Measurements from ENCODE around the gene PTPDC1.

Gene PTPDC1

DNA sequence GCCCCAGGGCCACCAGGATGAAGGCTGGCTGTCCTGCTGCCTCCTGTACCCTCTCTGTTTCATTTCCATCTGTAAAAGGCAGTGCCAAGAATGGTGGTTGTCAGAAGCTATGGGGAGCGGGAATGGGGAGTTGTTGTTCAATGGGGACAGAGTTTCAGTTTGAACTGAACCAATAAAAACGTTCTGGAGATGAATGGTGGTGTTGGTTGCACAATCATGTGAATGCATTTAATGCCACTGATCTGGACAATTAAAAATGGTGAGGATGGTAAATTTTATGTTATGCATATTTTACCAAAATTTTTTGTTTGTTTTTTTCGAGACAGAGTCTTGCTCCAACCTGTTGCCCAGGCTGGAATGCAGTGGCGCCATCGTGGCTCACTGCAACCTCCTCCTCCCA, 58.1 kb downstream of the PTPDC1 start:
- no peak for DNase-seq

DNA sequence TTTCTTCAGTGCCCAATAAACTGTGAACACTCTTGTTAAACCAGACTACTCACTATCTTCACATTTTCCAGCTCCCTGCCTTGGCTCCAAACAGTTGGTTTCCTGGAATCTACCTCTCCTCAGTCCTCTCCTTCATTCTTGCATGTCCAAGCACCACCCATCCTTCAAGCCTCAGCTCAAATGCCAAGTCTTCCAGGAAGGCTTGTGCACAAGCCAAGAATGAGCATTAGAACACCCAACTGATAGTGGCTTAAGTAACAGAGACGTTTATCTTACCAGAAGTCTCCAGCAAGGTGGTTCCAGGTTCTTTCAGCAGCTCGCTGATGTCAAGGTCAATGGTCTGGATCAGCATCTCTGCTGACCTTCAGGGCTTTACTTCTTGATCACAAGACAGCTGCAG, 60.1 kb downstream of the PTPDC1 start:
- no peak for DNase-seq

DNA sequence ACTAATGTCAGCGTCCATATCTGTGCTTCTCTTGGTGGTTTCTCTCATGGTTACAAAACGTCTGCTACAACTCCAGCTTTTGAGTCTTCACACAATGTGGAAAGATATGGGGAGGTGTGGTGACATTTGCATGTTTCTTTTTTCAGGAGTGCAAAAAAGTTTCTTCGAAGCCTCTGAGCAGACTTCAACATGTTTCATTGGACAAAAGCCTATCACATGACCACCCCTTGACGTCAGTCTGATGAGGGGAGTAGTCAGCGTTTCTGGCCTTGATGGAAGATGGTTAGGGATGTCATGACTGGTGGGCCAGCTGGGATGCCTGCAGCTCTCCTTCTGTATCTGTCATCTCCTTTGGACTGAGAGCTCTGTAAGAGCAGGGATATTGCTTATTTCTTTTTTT, 61.4 kb downstream of the PTPDC1 start:
- no peak for DNase-seq

DNA sequence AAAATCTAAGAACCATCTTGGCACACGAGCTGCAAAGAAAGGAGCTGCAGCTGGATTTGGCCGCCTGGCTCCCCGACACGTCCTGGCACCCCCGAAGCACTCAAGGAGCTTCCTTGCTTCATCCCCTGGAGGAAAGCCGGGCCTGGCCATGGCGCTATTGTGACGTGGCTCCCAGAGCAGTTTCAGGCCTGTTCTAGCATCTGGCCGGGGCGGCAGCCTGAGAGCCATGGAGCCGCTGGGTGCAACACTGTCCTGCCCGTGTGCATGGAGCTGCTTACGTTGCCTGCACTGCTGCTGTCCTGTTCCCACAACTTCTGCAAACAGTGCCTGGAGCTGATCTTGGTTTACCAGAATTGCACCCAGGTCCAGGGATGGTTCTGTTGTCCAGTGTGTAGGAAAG, 63.5 kb downstream of the PTPDC1 start:
- DNase-seq, result no peak

DNA sequence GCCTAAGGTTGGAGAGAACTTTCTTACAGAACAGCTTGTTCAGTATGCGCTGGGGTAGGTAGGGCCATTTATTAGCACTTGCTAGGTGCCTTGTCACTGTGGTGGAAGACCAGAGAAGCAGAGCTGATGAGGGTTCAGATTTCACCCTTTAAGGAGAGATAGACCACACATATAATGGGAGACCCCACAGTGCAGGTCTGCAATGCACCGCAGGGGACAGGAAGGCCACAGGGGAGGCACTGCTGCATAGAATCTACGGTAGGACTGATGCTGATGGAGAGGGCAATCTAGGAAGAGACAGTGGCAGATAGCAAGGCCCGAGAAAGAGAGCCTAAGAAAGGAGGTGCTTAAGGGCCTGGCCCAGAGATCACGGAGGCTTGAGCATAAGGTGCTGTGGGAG, 64.2 kb downstream of the PTPDC1 start:
- DNase-seq, result no peak

DNA sequence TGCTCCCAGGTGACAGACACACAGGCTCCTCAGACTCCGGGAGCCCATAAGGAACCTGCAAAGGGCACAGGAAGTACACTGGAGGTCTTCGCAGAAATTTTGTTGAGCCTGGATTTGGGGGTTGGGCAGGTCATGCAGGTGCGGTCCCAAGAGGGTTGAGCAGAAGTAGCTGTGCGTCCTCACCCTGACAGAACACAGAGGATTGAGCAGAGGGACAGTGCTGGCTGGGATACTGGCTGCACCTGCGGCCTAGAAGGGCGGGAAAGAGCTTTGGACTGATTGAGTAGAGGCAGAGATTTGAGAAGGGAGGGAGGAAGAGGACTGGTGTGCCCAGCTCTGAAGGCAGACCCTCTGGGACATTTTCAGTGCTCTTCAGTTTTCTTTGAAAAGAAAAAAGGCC, 65.4 kb downstream of the PTPDC1 start:
- DNase-seq, result no peak

DNA sequence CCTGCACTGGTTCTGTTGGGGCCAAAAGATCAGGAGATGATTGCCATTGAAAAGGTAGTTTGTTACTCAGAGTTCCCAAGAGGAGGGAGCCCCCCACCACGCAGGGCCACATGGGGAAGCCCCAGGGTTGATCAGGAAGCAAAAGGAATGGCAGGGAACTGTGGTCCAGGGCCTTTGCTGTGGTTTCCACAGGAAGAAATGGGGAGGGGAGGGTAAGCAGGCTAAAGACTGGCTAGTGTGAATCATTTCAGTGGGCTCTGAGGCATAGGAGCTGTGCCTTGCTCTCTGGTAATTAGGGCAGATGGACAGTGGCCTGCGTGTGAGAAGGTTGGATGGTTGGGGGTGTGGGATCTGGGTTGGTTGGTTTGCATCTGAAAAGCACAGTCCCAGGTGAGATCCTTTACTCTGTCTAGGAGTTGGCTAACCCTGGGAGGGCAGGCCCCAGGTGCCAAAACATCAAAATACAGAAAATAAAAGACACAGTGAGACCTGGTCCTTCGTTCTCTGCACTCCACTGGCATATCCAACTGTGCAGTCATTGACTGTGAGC, 66.1 kb downstream of the PTPDC1 start:
- DNase-seq, result no peak

DNA sequence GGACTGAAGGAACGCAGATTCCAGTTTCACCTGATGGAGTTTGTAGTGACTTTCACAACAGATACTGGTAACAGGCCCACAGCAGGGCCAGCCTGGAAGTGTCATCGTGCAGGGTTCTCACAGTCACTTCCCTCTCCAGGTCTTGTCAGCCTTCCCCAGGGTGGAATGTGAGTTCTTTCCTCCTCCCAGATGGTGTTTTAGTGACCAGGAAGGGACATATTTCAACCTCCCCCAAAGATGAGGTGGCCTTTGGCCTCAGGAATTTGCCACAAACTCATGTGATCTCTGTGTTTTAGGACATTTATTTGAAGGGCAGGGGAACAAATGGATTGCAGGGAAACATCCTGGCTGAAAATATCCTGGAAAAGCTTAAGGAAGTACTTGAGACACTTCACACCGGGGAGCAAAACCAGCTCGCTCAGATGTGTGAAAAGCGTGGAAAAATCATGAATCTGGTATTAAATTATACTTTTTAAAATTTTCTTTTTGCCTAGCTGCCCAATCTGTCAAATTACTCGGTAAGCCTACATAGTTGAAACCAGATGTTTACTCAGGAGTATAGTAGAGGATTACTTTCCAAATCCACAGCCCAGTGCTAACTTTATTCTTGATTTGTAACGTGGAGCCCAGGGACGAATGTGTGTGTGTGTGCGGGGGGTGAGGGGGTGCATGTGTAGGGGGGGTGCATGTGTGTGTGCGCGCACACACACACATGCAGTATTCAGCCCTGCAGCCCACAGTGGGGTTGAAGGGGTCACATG, 66.8 kb downstream of the PTPDC1 start:
- no peak for DNase-seq

DNA sequence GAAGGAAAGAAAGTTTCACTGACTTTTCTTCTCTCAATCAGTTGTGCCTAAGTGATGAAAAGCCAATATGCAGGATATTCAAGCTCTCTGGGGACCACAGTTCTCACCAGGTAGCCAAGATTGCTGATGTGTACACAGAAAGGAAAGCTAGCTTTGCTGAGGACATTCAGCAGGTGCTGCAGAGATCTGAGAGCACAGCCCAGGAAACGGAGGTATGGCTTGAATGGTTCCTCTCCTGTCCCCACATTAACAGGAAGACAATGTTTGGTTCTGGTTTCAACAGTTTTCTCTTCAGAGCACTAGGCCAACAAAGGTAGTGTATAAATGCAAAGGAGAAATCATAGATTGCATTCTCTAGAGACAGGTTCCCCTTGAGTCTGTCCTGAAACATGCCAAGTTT, 69.6 kb downstream of the PTPDC1 start:
- no peak for DNase-seq

DNA sequence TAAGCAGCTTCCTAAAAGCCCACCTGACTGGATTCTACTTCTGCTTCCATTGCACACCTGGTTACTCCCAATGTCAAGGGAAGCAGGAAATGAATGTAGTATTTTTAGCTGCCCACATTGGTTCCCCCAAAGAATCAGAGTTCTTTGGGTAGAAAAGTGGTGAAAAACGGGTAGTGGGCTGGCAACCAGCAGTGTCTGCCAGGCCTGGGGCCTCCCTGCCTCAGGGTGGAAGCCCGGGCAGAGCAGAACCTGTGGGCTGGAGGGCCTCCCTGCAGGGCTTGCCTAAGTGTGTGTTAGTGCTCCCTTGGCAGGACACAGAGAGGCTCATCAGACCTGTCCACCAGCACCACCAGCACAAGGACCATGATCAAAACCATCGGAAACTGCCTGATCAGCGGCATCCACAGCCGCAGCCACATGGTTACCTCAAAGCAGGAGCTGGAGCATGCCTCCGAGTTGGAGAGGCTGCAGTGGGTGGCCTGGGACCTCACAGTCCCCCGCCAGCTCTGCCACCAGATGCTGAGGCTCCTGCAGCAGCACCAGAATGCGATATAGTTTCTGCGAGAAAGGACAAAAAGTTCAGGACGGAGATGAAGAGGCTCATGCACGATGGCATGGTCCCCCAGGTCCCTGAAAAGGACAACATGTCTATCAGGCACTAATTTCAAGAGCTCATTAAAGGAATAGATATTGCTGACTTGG, 72.2 kb downstream of the PTPDC1 start:
- no peak for DNase-seq

DNA sequence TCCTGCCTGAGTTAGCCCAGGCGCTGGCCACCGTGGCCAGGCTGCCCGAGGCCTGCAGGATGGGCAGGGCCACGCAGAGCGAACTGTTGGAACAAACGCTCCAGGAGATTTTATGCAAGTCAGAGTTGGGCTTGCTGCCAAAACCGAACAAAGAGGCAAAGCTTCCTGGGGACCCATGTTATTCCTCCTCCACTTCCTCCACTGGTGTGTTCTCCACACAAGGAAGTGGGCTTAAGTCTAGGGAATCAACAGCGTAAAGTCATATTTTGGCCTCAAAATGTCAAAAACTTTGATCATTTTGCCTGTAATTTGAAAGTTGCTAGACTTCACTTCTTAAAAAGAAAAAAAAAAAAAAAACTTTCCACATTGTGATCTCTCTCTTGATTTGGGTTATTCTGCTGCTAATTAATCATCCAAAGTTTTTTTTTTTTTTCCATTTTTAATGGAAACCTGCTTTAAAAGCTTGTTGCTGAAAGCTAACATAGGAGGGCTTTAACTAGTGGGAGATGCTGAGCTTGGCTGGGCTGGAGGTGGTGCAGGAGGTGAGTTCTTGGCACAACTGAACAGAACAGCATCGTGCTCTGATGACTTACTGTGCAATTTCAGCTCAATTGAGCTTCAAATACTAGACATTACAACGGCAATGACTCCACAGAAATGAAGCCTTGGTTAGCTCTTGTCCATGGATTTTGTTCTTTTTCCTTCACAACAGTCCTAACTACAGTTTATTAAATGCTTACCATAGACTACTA, 73.0 kb downstream of the PTPDC1 start:
- no peak for DNase-seq

Data from NCI-H1436 treated with DMSO at 0.1 percent for 48 hours (cell line).